H1 (cell line): ENCODE results near the gene SCYL2. TPM values are rescaled to one million over a fixed set of nuclear protein-coding genes. Genes with fewer than 3 reads are reported as not detected.
"Not testable (repeated sequence)": the region's sequence is repeated elsewhere in the genome, so short reads cannot be mapped to it uniquely, and the experiment has no call there.

ENCODE experiments used
- CTCF ChIA-PET: fragments of 300-600 bp; sonication (Branson Sonifier 250); formaldehyde crosslinking; loops from one replicate; lab custom pipeline; 2021; ENCODE audit not compliant: partially characterized antibody; lab: Charles Lee
- POLR2A ChIA-PET: fragments of 300-600 bp; sonication (Branson Sonifier 250); formaldehyde crosslinking; loops from one replicate; lab custom pipeline; 2021; ENCODE audit warnings: inconsistent platforms; ENCODE audit not compliant: partially characterized antibody; lab: Charles Lee
- DNase-seq, 2 experiments: peaks; one replicate each; pipeline versions ENCODE4 v3.0.0 to v3.0.0-alpha.2; 2010 to 2022; ENCODE audit warnings: low spot score in 2 of 2, low read depth in 1 of 2, mixed read lengths in 1 of 2
- FAIRE-seq: peaks from 2 replicates; lab custom pipeline; 2011; peaks lifted over from hg19 to GRCh38; lab: Jason Lieb, UNC
- H2AFZ ChIP-seq: 2 replicates; pipeline ENCODE4 v1.8.1; 2012; ENCODE audit warnings: low read length, inconsistent platforms
- H2AK5ac ChIP-seq: 2 replicates; pipeline ENCODE4 v1.6.1; 2013; ENCODE audit warnings: low read depth, low read length
- H2BK120ac ChIP-seq: replicated peaks from 2 replicates; pipeline ENCODE3; 2013; ENCODE audit warnings: low read depth, low read length, inconsistent platforms
- H2BK12ac ChIP-seq: 2 replicates; pipeline ENCODE4 v1.6.1; 2013; ENCODE audit warnings: low read depth, low read length
- H2BK15ac ChIP-seq: 2 replicates; pipeline ENCODE4 v1.6.1; 2013; ENCODE audit warnings: low read length
- H2BK20ac ChIP-seq: 2 replicates; pipeline ENCODE4 v1.6.1; 2013; ENCODE audit warnings: low read length
- H2BK5ac ChIP-seq: 2 replicates; pipeline ENCODE4 v1.6.1; 2013; ENCODE audit warnings: low read depth, low read length
- H3K14ac ChIP-seq: 2 replicates; pipeline ENCODE4 v1.6.1; 2013; ENCODE audit warnings: inconsistent platforms; ENCODE audit not compliant: insufficient read length
- H3K18ac ChIP-seq: 2 replicates; pipeline ENCODE4 v1.6.1; 2013; ENCODE audit warnings: low read length; ENCODE audit errors: extremely low read depth
- H3K23ac ChIP-seq: 2 replicates; pipeline ENCODE4 v1.6.1; 2013; ENCODE audit warnings: inconsistent platforms; ENCODE audit not compliant: insufficient read length
- H3K23me2 ChIP-seq: 2 replicates; pipeline ENCODE4 v1.6.1; 2013; ENCODE audit warnings: low read depth, low read length
- H3K27ac ChIP-seq: 2 replicates; pipeline ENCODE4 v1.6.1; 2011; ENCODE audit warnings: low read depth, low read length, inconsistent platforms
- H3K27me3 ChIP-seq, 4 experiments: replicated peaks in 1 of 4; 1 replicate in 1 of 4; 2 replicates in 3 of 4; pipeline versions ENCODE4 v1.6.1 to v1.8.1; 2011 to 2013; ENCODE audit warnings: low read length in 3 of 4, mild to moderate bottlenecking in 3 of 4, inconsistent platforms in 2 of 4, mixed read lengths in 2 of 4, moderate library complexity in 1 of 4; ENCODE audit not compliant: control insufficient read depth in 3 of 4, insufficient read depth in 3 of 4; ENCODE audit errors: extremely low read depth in 1 of 4
- H3K36me3 ChIP-seq, 4 experiments: 2 replicates each; pipeline versions ENCODE4 v1.6.1 to v1.8.1; 2011 to 2013; ENCODE audit warnings: mild to moderate bottlenecking in 4 of 4, low read length in 3 of 4, moderate library complexity in 2 of 4, control low read depth in 1 of 4, inconsistent platforms in 1 of 4; ENCODE audit not compliant: insufficient read depth in 4 of 4, control insufficient read depth in 2 of 4
- H3K4ac ChIP-seq: replicated peaks from 2 replicates; pipeline ENCODE3; 2013; ENCODE audit warnings: low read length, low read depth, mixed read lengths, inconsistent platforms; ENCODE audit not compliant: insufficient read length
- H3K4me1 ChIP-seq, 4 experiments: replicated peaks in 1 of 4; 1 replicate in 1 of 4; 2 replicates in 3 of 4; pipeline versions ENCODE4 v1.6.1 to v1.8.1; 2011 to 2013; ENCODE audit warnings: low read length in 3 of 4, inconsistent platforms in 2 of 4, mixed read lengths in 1 of 4; ENCODE audit not compliant: insufficient read depth in 4 of 4, control insufficient read depth in 3 of 4
- H3K4me2 ChIP-seq, 2 experiments: 2 replicates each; pipeline versions ENCODE4 v1.6.1 to v1.8.1; 2011 to 2013; ENCODE audit warnings: low read depth in 2 of 2, low read length in 2 of 2, control low read depth in 1 of 2, inconsistent platforms in 1 of 2, mild to moderate bottlenecking in 1 of 2; ENCODE audit not compliant: insufficient read depth in 1 of 2
- H3K4me3 ChIP-seq, 4 experiments: fragments of 200-600, 300-600 bp in 1 of 4; sonication (generic), shearing (Covaris generic), sonication (Bioruptor Twin) in 1 of 4; 2 replicates each; pipeline versions ENCODE4 v1.5.1 to v1.8.1; 2011 to 2016; ENCODE audit warnings: low read length in 4 of 4, low read depth in 3 of 4, control low read depth in 2 of 4, inconsistent platforms in 2 of 4, mild to moderate bottlenecking in 2 of 4, mixed read lengths in 1 of 4, moderate library complexity in 1 of 4; ENCODE audit not compliant: insufficient read depth in 2 of 4; ENCODE audit errors: extremely low read depth in 1 of 4
- H3K56ac ChIP-seq: replicated peaks from 2 replicates; pipeline ENCODE3; 2013; ENCODE audit warnings: low read depth, mild to moderate bottlenecking, mixed read lengths, low read length, inconsistent platforms; ENCODE audit not compliant: insufficient read length
- H3K79me1 ChIP-seq: 2 replicates; pipeline ENCODE4 v1.6.1; 2013; ENCODE audit warnings: low read depth, low read length, control low read depth
- H3K79me2 ChIP-seq, 2 experiments: 2 replicates each; pipeline versions ENCODE4 v1.6.1 to v1.8.1; 2012 to 2013; ENCODE audit warnings: low read length in 2 of 2, mild to moderate bottlenecking in 2 of 2, inconsistent platforms in 1 of 2; ENCODE audit not compliant: insufficient read depth in 2 of 2, control insufficient read depth in 1 of 2
- H3K9ac ChIP-seq, 4 experiments: replicated peaks in 1 of 4; 1 replicate in 1 of 4; 2 replicates in 3 of 4; pipeline versions ENCODE4 v1.6.1 to v1.8.1; 2011 to 2013; ENCODE audit warnings: low read depth in 3 of 4, low read length in 3 of 4, control low read depth in 2 of 4, mild to moderate bottlenecking in 2 of 4, moderate library complexity in 2 of 4, inconsistent platforms in 1 of 4; ENCODE audit errors: extremely low read depth in 1 of 4
- H3K9me3 ChIP-seq, 2 experiments: 2 replicates each; pipeline versions ENCODE4 v1.6.1 to v1.8.1; 2012 to 2013; ENCODE audit warnings: mild to moderate bottlenecking in 2 of 2, moderate library complexity in 2 of 2, control low read depth in 1 of 2, inconsistent platforms in 1 of 2, low read depth in 1 of 2, low read length in 1 of 2, mixed read lengths in 1 of 2; ENCODE audit not compliant: insufficient read depth in 2 of 2
- H4K20me1 ChIP-seq, 2 experiments: replicated peaks in 1 of 2; 2 replicates each; pipeline versions ENCODE3 to v1.8.1; 2011 to 2013; ENCODE audit warnings: inconsistent platforms in 2 of 2, low read length in 2 of 2, mild to moderate bottlenecking in 1 of 2; ENCODE audit not compliant: insufficient read depth in 2 of 2, control insufficient read depth in 1 of 2
- H4K5ac ChIP-seq: 2 replicates; pipeline ENCODE4 v1.6.1; 2013; ENCODE audit warnings: low read length, low read depth, mixed read lengths, inconsistent platforms; ENCODE audit not compliant: insufficient read length
- H4K8ac ChIP-seq: 2 replicates; pipeline ENCODE4 v1.8.0; 2013; ENCODE audit warnings: mild to moderate bottlenecking, moderate library complexity, low read length, inconsistent platforms; ENCODE audit not compliant: insufficient read depth; ENCODE audit errors: extremely low read depth
- H4K91ac ChIP-seq: replicated peaks from 2 replicates; pipeline ENCODE3; 2013; ENCODE audit warnings: low read length, mixed read lengths, inconsistent platforms; ENCODE audit not compliant: insufficient read length
- WGBS, 2 experiments: shearing (Covaris generic) in 1 of 2; methylation state at CpG; one replicate each; pipeline versions ENCODE4 v1.1.6 to v1.1.7; 2013 to 2015; ENCODE audit warnings: low lambda C conversion rate in 2 of 2, mixed read lengths in 2 of 2, inconsistent platforms in 1 of 2, low coverage in 1 of 2, missing lambda C conversion rate in 1 of 2; ENCODE audit not compliant: insufficient replicate concordance in 2 of 2, insufficient coverage in 1 of 2, insufficient read length in 1 of 2; ENCODE audit errors: extremely low coverage in 1 of 2, missing lambda C conversion rate in 1 of 2; 5-methylcytosine and 5-hydroxymethylcytosine counted together
- polyA plus RNA-seq, 7 experiments: library from polyadenylated mRNA; depleted of rRNA in 3 of 7; stranded (reverse) in 5 of 7; unstranded in 2 of 7; fragments of >200 nt in 5 of 7; fragments of 200-250 nt in 2 of 7; gene quantifications; 1 replicate in 5 of 7; 2 replicates in 1 of 7; 4 replicates in 1 of 7; pipeline versions ENCODE4 v1.2.1 to v1.2.3, GENCODE V29; 2011 to 2013; ENCODE audit warnings: missing spikeins in 2 of 7, mixed read lengths in 2 of 7
- total RNA-seq: library from RNA; stranded (reverse); fragmentation: NEBNext Ultra II Directional; extraction: Animal tissue kit (Norgen Biotek cat#: 25700); gene quantifications from 2 replicates; pipeline ENCODE4 v1.2.1, GENCODE V29; 2021

SCYL2 gene
- total and polyA plus RNA-seq, 2 of the 8 experiments (the other 6 are each of a cell fraction or from before 2014, with no cell fraction given), result 8.9 to 48.7 TPM

- not testable (repeated sequence) for H4K8ac ChIP-seq, H3K27ac ChIP-seq, H3K23ac ChIP-seq, H3K4me2 ChIP-seq, H3K14ac ChIP-seq, H3K4me1 ChIP-seq, H3K79me1 ChIP-seq, H2BK15ac ChIP-seq, H4K20me1 ChIP-seq, H2BK5ac ChIP-seq, H3K27me3 ChIP-seq, H3K18ac ChIP-seq, H3K9me3 ChIP-seq, H2AFZ ChIP-seq, H3K36me3 ChIP-seq, H3K23me2 ChIP-seq, FAIRE-seq, H2BK12ac ChIP-seq, H2AK5ac ChIP-seq, H2BK120ac ChIP-seq, H3K56ac ChIP-seq, DNase-seq, H3K9ac ChIP-seq, H3K4me3 ChIP-seq, H4K5ac ChIP-seq, H3K4ac ChIP-seq, H2BK20ac ChIP-seq, H4K91ac ChIP-seq
- ChIA-PET POLR2A (interaction anchor here (1.2 to 1.3 kb wide), 2 partner anchors 19 to 84 kb away, joined by 3 read pairs; partner anchors contain the start of gene ACTR6), CTCF (interaction anchor here (0.5 to 1.5 kb wide), 3 partner anchors 12 to 121 kb away, joined by 4 to 5 read pairs (median 4); no protein-coding TSS in a partner anchor)
- WGBS, 2 experiments, result 96% methylated on average over 12 of the region's 12 CpGs; no CpG with 5 or more reads in 1 of the 2 experiments
- peaks cover 0 to 26% of the 10 kb centered on the region in 2 experiments; a peak in 3 of 4 replicates for H3K79me2 ChIP-seq
Measured at GRCh38 chr12:100284556-100284955, 17.6 kb downstream of the SCYL2 start.
